HepG2 (cell line): ENCODE results near the gene PPP2R2B. TPM values are rescaled to one million over a fixed set of nuclear protein-coding genes. Genes with fewer than 3 reads are reported as not detected.

ENCODE experiments used
- ATAC-seq: fragments of 200-7000 bp; cut with Tn5 transposase; 3 replicates; pipeline ENCODE4 v1.9.1; 2020; ENCODE audit warnings: mild to moderate bottlenecking, moderate library complexity
- BruUV-seq: library from RNA; stranded (reverse); fragments of 400-500 nt; replicated peaks from 2 replicates; lab custom pipeline; 2021; lab: Mats Ljungman, UMichigan
- CTCF ChIA-PET: fragments of 300-600 bp; formaldehyde crosslinking; extraction: SDS; loops from one replicate; lab custom pipeline; 2021; ENCODE audit warnings: low total read pairs, inconsistent platforms, low intra/inter-chr PET ratio; lab: Yijun Ruan, JAX
- POLR2A ChIA-PET: fragments of 350-600 bp; sonication (Branson Sonifier 250); formaldehyde crosslinking; loops from one replicate; lab custom pipeline; 2020; ENCODE audit warnings: antibody characterized with exemption, inconsistent platforms; lab: Yijun Ruan, JAX
- DNase-seq: peaks from one replicate; pipeline ENCODE4 v3.0.0-alpha.2; 2015; ENCODE audit warnings: low spot score
- FAIRE-seq: peaks from 3 replicates; lab custom pipeline; 2011; peaks lifted over from hg19 to GRCh38; lab: Jason Lieb, UNC
- H2AFZ ChIP-seq: one replicate; pipeline ENCODE4 v1.6.1; 2011; ENCODE audit warnings: low read length, inconsistent platforms
- H3K27ac ChIP-seq: fragments of 300-600 bp; 3 replicates; pipeline ENCODE4 v1.8.0; 2011; ENCODE audit warnings: mixed run types, mild to moderate bottlenecking, mixed read lengths, low read length, inconsistent platforms; ENCODE audit not compliant: insufficient read depth; ENCODE audit errors: extremely low read length
- H3K27me3 ChIP-seq, 2 experiments: fragments of 200-600 bp in 1 of 2; 2 replicates in 1 of 2; 3 replicates in 1 of 2; pipeline versions ENCODE4 v1.6.0 to v1.8.0; 2011; ENCODE audit warnings: low read length in 2 of 2, mild to moderate bottlenecking in 2 of 2, moderate library complexity in 2 of 2, inconsistent platforms in 1 of 2; ENCODE audit not compliant: insufficient read depth in 2 of 2, control insufficient read depth in 1 of 2
- H3K36me3 ChIP-seq, 2 experiments: fragments of 200-600 bp in 1 of 2; replicated peaks in 1 of 2; 2 replicates in 1 of 2; 3 replicates in 1 of 2; pipeline versions ENCODE4 v1.5.1 to v1.8.0; 2011; ENCODE audit warnings: low read length in 2 of 2, inconsistent platforms in 1 of 2; ENCODE audit not compliant: insufficient read depth in 2 of 2, control insufficient read depth in 1 of 2
- H3K4me1 ChIP-seq: 2 replicates; pipeline ENCODE4 v1.5.1; 2012; ENCODE audit warnings: low read length, inconsistent platforms; ENCODE audit not compliant: insufficient read depth
- H3K4me2 ChIP-seq: 2 replicates; pipeline ENCODE4 v1.6.0; 2011; ENCODE audit warnings: low read depth, low read length, inconsistent platforms
- H3K4me3 ChIP-seq, 3 experiments: fragments of 200-600 bp in 1 of 3; sonication (generic), shearing (Covaris generic) in 1 of 3; replicated peaks in 1 of 3; 2 replicates each; pipeline ENCODE4 v1.5.1; 2011 to 2016; ENCODE audit warnings: low read length in 3 of 3, inconsistent platforms in 2 of 3, low read depth in 2 of 3, mild to moderate bottlenecking in 2 of 3, control low read depth in 1 of 3, mixed read lengths in 1 of 3; ENCODE audit not compliant: insufficient read depth in 1 of 3
- H3K79me2 ChIP-seq: one replicate; pipeline ENCODE4 v1.6.1; 2011; ENCODE audit warnings: low read length, inconsistent platforms; ENCODE audit not compliant: insufficient read depth
- H3K9ac ChIP-seq: 2 replicates; pipeline ENCODE4 v1.6.0; 2011; ENCODE audit warnings: mild to moderate bottlenecking, low read depth, low read length, inconsistent platforms; ENCODE audit not compliant: insufficient read depth
- H3K9me3 ChIP-seq: 2 replicates; pipeline ENCODE4 v1.5.1; 2012; ENCODE audit warnings: mild to moderate bottlenecking, low read length
- H4K20me1 ChIP-seq: 2 replicates; pipeline ENCODE4 v1.6.0; 2011; ENCODE audit warnings: inconsistent platforms, mild to moderate bottlenecking, low read length, moderate library complexity; ENCODE audit not compliant: insufficient read depth
- GZF1 ChIP-seq: sonication (generic); formaldehyde crosslinking; IDR thresholded peaks from 2 replicates; pipeline ENCODE4 v1.5.1; 2020; ENCODE audit warnings: mild to moderate bottlenecking, missing genetic modification reagents
- ZNF30 ChIP-seq: sonication (generic); formaldehyde crosslinking; IDR thresholded peaks from 2 replicates; pipeline ENCODE4 v1.5.0; 2020; ENCODE audit warnings: mild to moderate bottlenecking, missing genetic modification reagents
- ZNF33B ChIP-seq: sonication (generic); formaldehyde crosslinking; IDR thresholded peaks from 2 replicates; pipeline ENCODE4 v1.5.1; 2020; ENCODE audit warnings: mild to moderate bottlenecking, missing genetic modification reagents
- ZNF350 ChIP-seq: sonication (generic); formaldehyde crosslinking; IDR thresholded peaks from 2 replicates; pipeline ENCODE4 v1.4.0; 2020; ENCODE audit warnings: mild to moderate bottlenecking, low read depth, missing genetic modification reagents, borderline replicate concordance
- ZNF605 ChIP-seq: sonication (generic); formaldehyde crosslinking; IDR thresholded peaks from 2 replicates; pipeline ENCODE4 v1.8.0; 2022; ENCODE audit warnings: mild to moderate bottlenecking, missing genetic modification reagents
- WGBS: methylation state at CpG from one replicate; pipeline ENCODE4 v1.1.6; 2017; ENCODE audit warnings: low lambda C conversion rate; 5-methylcytosine and 5-hydroxymethylcytosine counted together
- in situ Hi-C: cut with HindIII; loops from 2 replicates; pipeline ENCODE4 v1.10.0; 2017; ENCODE audit warnings: low pct_unique_long_range_greater_than_20kb; ENCODE audit not compliant: extremely low pct_ligation_motif_present
- intact Hi-C: fragments of 100-400 bp; cut with micrococcal nuclease; formaldehyde crosslinking; loops from one replicate; pipeline ENCODE4 v1.10.0; 2022; ENCODE audit not compliant: unreplicated experiment
- polyA plus RNA-seq, 8 experiments: library from polyadenylated mRNA; depleted of rRNA in 3 of 8; stranded (reverse) in 7 of 8; unstranded in 1 of 8; fragments of >200 nt; fragmentation: Illumina TruSeq in 4 of 8; extraction: Trizol in 4 of 8; gene quantifications; 2 replicates each; pipeline versions ENCODE4 v1.2.1 to v1.2.3, GENCODE V29; 2011 to 2016; ENCODE audit warnings: low read depth in 4 of 8, missing spikeins in 1 of 8, mixed read lengths in 1 of 8; ENCODE audit not compliant: insufficient read depth in 1 of 8
- total RNA-seq, 5 experiments: library from RNA; depleted of rRNA; stranded (reverse); fragments of >200 nt; fragmentation: Illumina TruSeq; extraction: Trizol; gene quantifications; 2 replicates each; pipeline ENCODE4 v1.2.3, GENCODE V29; 2016; ENCODE audit warnings: low read depth in 1 of 5
- TF ChIP-seq, protein P1 (sequence below): sonication (generic); formaldehyde crosslinking; IDR thresholded peaks from 2 replicates; pipeline ENCODE4 v1.5.0; 2020; ENCODE audit warnings: mild to moderate bottlenecking, missing genetic modification reagents
- TF ChIP-seq, protein P2 (sequence below): sonication (generic); formaldehyde crosslinking; conservative IDR thresholded peaks from 2 replicates; pipeline ENCODE4 v1.8.0; 2022; ENCODE audit warnings: low read depth, missing genetic modification reagents

Gene PPP2R2B
- total and polyA plus RNA-seq, 2 of the 13 experiments (the other 11 are each of a cell fraction or from before 2014, with no cell fraction given): not detected

DNA sequence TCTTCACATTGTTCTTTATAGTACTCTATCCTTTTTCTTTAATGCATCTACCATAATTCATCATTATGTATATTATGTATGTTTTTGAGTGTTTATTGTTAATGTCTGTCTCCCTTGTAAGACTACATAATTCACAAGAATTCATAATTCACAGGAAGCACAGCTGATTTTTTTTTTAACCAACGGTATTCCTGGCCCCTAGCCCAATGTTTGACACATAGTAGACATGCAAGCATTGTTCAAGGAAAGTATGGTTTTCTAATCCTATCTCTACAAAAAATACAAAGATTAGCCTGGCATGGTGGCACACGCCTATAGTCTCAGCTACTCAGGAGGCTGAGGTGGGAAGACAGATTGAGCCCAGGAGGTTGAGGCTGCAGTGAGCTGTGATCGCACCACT is 160.6 kb downstream of the PPP2R2B start:
- no peak for ATAC-seq
- DNase-seq: no peak
- Histone ChIP-seq H3K27ac (no peak overlapping the region), H2AFZ (no peak overlapping the region), H4K20me1 (no peaks in the 10 kb centered on the region), H3K27me3 (no peaks in the 10 kb centered on the region), H3K9ac (no peak overlapping the region), H3K4me2 (no peak overlapping the region), H3K4me3 (no peak overlapping the region), H3K9me3 (no peaks in the 10 kb centered on the region), H3K4me1 (no peaks in the 10 kb centered on the region), H3K79me2 (no peaks in the 10 kb centered on the region), H3K36me3 (no peaks in the 10 kb centered on the region)
- 19% methylated on average over 3 of the region's 3 CpGs for WGBS
- intact Hi-C loops: no loop called here
- no peak for TF ChIP-seq ZNF33B (CRISPR knock-in tag)
- no peak for TF ChIP-seq ZNF350
- TF ChIP-seq GZF1 (CRISPR knock-in tag): no peak
- TF ChIP-seq, protein P1, sequence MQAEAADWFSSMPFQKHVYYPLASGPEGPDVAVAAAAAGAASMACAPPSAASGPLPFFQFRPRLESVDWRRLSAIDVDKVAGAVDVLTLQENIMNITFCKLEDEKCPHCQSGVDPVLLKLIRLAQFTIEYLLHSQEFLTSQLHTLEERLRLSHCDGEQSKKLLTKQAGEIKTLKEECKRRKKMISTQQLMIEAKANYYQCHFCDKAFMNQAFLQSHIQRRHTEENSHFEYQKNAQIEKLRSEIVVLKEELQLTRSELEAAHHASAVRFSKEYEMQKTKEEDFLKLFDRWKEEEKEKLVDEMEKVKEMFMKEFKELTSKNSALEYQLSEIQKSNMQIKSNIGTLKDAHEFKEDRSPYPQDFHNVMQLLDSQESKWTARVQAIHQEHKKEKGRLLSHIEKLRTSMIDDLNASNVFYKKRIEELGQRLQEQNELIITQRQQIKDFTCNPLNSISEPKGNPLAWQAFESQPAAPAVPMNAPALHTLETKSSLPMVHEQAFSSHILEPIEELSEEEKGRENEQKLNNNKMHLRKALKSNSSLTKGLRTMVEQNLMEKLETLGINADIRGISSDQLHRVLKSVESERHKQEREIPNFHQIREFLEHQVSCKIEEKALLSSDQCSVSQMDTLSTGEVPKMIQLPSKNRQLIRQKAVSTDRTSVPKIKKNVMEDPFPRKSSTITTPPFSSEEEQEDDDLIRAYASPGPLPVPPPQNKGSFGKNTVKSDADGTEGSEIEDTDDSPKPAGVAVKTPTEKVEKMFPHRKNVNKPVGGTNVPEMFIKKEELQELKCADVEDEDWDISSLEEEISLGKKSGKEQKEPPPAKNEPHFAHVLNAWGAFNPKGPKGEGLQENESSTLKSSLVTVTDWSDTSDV (CRISPR knock-in tag): no peak
- TF ChIP-seq, protein P2, sequence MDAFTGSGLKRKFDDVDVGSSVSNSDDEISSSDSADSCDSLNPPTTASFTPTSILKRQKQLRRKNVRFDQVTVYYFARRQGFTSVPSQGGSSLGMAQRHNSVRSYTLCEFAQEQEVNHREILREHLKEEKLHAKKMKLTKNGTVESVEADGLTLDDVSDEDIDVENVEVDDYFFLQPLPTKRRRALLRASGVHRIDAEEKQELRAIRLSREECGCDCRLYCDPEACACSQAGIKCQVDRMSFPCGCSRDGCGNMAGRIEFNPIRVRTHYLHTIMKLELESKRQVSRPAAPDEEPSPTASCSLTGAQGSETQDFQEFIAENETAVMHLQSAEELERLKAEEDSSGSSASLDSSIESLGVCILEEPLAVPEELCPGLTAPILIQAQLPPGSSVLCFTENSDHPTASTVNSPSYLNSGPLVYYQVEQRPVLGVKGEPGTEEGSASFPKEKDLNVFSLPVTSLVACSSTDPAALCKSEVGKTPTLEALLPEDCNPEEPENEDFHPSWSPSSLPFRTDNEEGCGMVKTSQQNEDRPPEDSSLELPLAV: no peak
- TF ChIP-seq ZNF30 (CRISPR knock-in tag): no peak
- no peak for TF ChIP-seq ZNF605 (CRISPR knock-in tag)
- in situ Hi-C loops: no loop called here
- ChIA-PET POLR2A (no interaction called here), CTCF (no interaction called here)
- BruUV-seq: no TSS peak
- no peak for FAIRE-seq
